A549 (cell line): Measurements from ENCODE around the gene ACKR2. TPM values are rescaled to one million over a fixed set of nuclear protein-coding genes. Genes with fewer than 3 reads are reported as not detected.
A peak's percentile ranks its signal among the peaks of the same experiment; 100 is the strongest.

ENCODE experiments used
- ATAC-seq, 2 experiments: fragments of 200-7000 bp in 1 of 2; fragments of >200 bp in 1 of 2; cut with Nextera tagmentation in 1 of 2; cut with Tn5 transposase in 1 of 2; 3 replicates each; pipeline versions ENCODE4 v1.8.0 to v1.9.1; 2018 to 2020; ENCODE audit warnings: mild to moderate bottlenecking in 1 of 2, moderate library complexity in 1 of 2
- CTCF ChIA-PET: fragments of 300-600 bp; sonication (Branson Sonifier 250); formaldehyde crosslinking; extraction: SDS; loops from one replicate; lab custom pipeline; 2021; ENCODE audit warnings: antibody characterized with exemption, inconsistent platforms; lab: Yijun Ruan, JAX
- POLR2A ChIA-PET: fragments of 350-600 bp; formaldehyde crosslinking; extraction: SDS; loops from one replicate; lab custom pipeline; 2021; ENCODE audit warnings: antibody characterized with exemption, inconsistent platforms; lab: Yijun Ruan, JAX
- DNase-seq, 2 experiments: peaks; one replicate each; pipeline versions ENCODE4 v3.0.0 to v3.0.0-alpha.2; 2011 to 2016; ENCODE audit warnings: low read depth in 1 of 2, low spot score in 1 of 2
- FAIRE-seq: peaks from 2 replicates; lab custom pipeline; 2011; peaks lifted over from hg19 to GRCh38; lab: Jason Lieb, UNC
- H3K27ac ChIP-seq, 2 experiments: fragments of >200 bp; sonication (Bioruptor Twin); formaldehyde crosslinking; 3 replicates each; pipeline ENCODE4 v1.5.1; 2016 to 2017
- H3K4me1 ChIP-seq: fragments of >200 bp; sonication (Bioruptor Twin); formaldehyde crosslinking; 3 replicates; pipeline ENCODE4 v1.6.1; 2016
- H3K4me2 ChIP-seq: fragments of >200 bp; sonication (Bioruptor Twin); formaldehyde crosslinking; 3 replicates; pipeline ENCODE4 v1.6.1; 2016
- H3K4me3 ChIP-seq: fragments of >200 bp; sonication (Bioruptor Twin); formaldehyde crosslinking; 3 replicates; pipeline ENCODE4 v1.5.1; 2016
- H3K9me3 ChIP-seq: fragments of >200 bp; sonication (Bioruptor Twin); formaldehyde crosslinking; 3 replicates; pipeline ENCODE4 v1.6.1; 2016
- ATOH8 ChIP-seq: fragments of 250-450 bp; sonication (Bioruptor Pico); IDR thresholded peaks from 2 replicates; pipeline ENCODE4 v1.5.0; 2020; ENCODE audit warnings: low read depth, mild to moderate bottlenecking, moderate library complexity
- CHD2 ChIP-seq: fragments of 150-350 bp; IDR thresholded peaks from 2 replicates; pipeline ENCODE4 v1.6.1; 2014; ENCODE audit warnings: low read length; ENCODE audit not compliant: partially characterized antibody
- CHD4 ChIP-seq: fragments of 200-600 bp; sonication (generic); IDR thresholded peaks from 2 replicates; pipeline ENCODE4 v1.6.1; 2016; ENCODE audit warnings: antibody characterized with exemption, mild to moderate bottlenecking, borderline replicate concordance
- EHMT2 ChIP-seq: fragments of 200-600 bp; sonication (generic); IDR thresholded peaks from 2 replicates; pipeline ENCODE4 v1.6.1; 2016; ENCODE audit warnings: antibody characterized with exemption, low read depth, mild to moderate bottlenecking, moderate library complexity
- ELK1 ChIP-seq: fragments of 150-350 bp; IDR thresholded peaks from 2 replicates; pipeline ENCODE4 v1.6.1; 2014; ENCODE audit warnings: low read depth, mild to moderate bottlenecking, low read length
- FOSB ChIP-seq: fragments of 250-450 bp; sonication (Bioruptor Pico); IDR thresholded peaks from 2 replicates; pipeline ENCODE4 v1.5.0; 2020; ENCODE audit warnings: mild to moderate bottlenecking, moderate library complexity
- FOXS1 ChIP-seq: fragments of 250-450 bp; sonication (Bioruptor Pico); IDR thresholded peaks from 2 replicates; pipeline ENCODE4 v1.5.0; 2020; ENCODE audit warnings: mild to moderate bottlenecking, moderate library complexity
- HDAC2 ChIP-seq: fragments of 200-600 bp; sonication (generic); IDR thresholded peaks from 2 replicates; pipeline ENCODE4 v1.6.1; 2016
- HOXB13 ChIP-seq: fragments of 250-450 bp; sonication (Bioruptor Pico); IDR thresholded peaks from 2 replicates; pipeline ENCODE4 v1.5.0; 2020; ENCODE audit warnings: low read depth, mild to moderate bottlenecking, moderate library complexity
- JUN ChIP-seq, 2 experiments: fragments of >200 bp; sonication (Bioruptor Twin); formaldehyde crosslinking; IDR thresholded peaks; 2 replicates in 1 of 2; 3 replicates in 1 of 2; pipeline ENCODE4 v1.6.1; 2016 to 2017
- JUNB ChIP-seq: fragments of >200 bp; sonication (Bioruptor Twin); formaldehyde crosslinking; IDR thresholded peaks from 2 replicates; pipeline ENCODE4 v1.6.1; 2016
- KDM5A ChIP-seq: fragments of 200-600 bp; sonication (generic); IDR thresholded peaks from 2 replicates; pipeline ENCODE4 v1.6.1; 2016; ENCODE audit warnings: antibody characterized with exemption, mild to moderate bottlenecking
- MAX ChIP-seq: IDR thresholded peaks from 2 replicates; pipeline ENCODE4 v1.6.1; 2012
- MAZ ChIP-seq: fragments of 150-350 bp; IDR thresholded peaks from 2 replicates; pipeline ENCODE4 v1.6.1; 2014; ENCODE audit warnings: antibody characterized with exemption, low read depth, low read length, borderline replicate concordance
- MYC ChIP-seq: IDR thresholded peaks from 2 replicates; pipeline ENCODE4 v1.6.1; 2012; ENCODE audit warnings: mild to moderate bottlenecking, inconsistent platforms, low read length, improper control_type of control experiment, borderline replicate concordance
- NR3C1 ChIP-seq: fragments of >200 bp; sonication (Bioruptor Twin); formaldehyde crosslinking; IDR thresholded peaks from 3 replicates; pipeline ENCODE4 v1.6.1; 2017
- PBX3 ChIP-seq: IDR thresholded peaks from 2 replicates; pipeline ENCODE4 v1.6.1; 2012
- PHF8 ChIP-seq: fragments of 200-600 bp; sonication (generic); IDR thresholded peaks from 2 replicates; pipeline ENCODE4 v1.6.1; 2016; ENCODE audit warnings: low read depth, mild to moderate bottlenecking, antibody characterized with exemption, moderate library complexity, borderline replicate concordance
- RAD21 ChIP-seq, 2 experiments: fragments of >200 bp in 1 of 2; sonication (Bioruptor Twin) in 1 of 2; formaldehyde crosslinking in 1 of 2; IDR thresholded peaks in 1 of 2; conservative IDR thresholded peaks in 1 of 2; 2 replicates in 1 of 2; 3 replicates in 1 of 2; pipeline ENCODE4 v1.6.1; 2012 to 2018; ENCODE audit warnings: inconsistent platforms in 1 of 2
- TFCP2L1 ChIP-seq: fragments of 250-450 bp; sonication (Bioruptor Pico); IDR thresholded peaks from 2 replicates; pipeline ENCODE4 v1.5.0; 2021; ENCODE audit warnings: mild to moderate bottlenecking
- TP53 ChIP-seq: fragments of 250-450 bp; sonication (Bioruptor Pico); IDR thresholded peaks from 2 replicates; pipeline ENCODE4 v1.5.0; 2021; ENCODE audit warnings: mild to moderate bottlenecking, moderate library complexity
- ZC3H11A ChIP-seq: fragments of 450-650 bp; IDR thresholded peaks from 2 replicates; pipeline ENCODE4 v1.6.1; 2014; ENCODE audit warnings: antibody characterized with exemption, mild to moderate bottlenecking
- ZNF302 ChIP-seq: fragments of 250-450 bp; sonication (Bioruptor Pico); IDR thresholded peaks from 2 replicates; pipeline ENCODE4 v1.9.0; 2021; ENCODE audit warnings: inconsistent platforms, mild to moderate bottlenecking, moderate library complexity
- ZSCAN20 ChIP-seq: fragments of 250-450 bp; sonication (Bioruptor Pico); IDR thresholded peaks from 2 replicates; pipeline ENCODE4 v1.8.0; 2022; ENCODE audit warnings: mild to moderate bottlenecking, moderate library complexity
- WGBS: methylation state at CpG from one replicate; pipeline ENCODE4 v1.1.6; 2017; ENCODE audit errors: missing lambda C conversion rate; 5-methylcytosine and 5-hydroxymethylcytosine counted together
- polyA plus RNA-seq, 4 experiments: library from polyadenylated mRNA; depleted of rRNA in 3 of 4; stranded (reverse); fragments of >200 nt; fragmentation: RNase III in 1 of 4; extraction: RNeasy Plus Mini Kit Qiagen cat#74134 plus additional on column Dnase treatment in 1 of 4; gene quantifications; 2 replicates in 3 of 4; 3 replicates in 1 of 4; pipeline ENCODE4 v1.2.3, GENCODE V29; 2011 to 2017
- TF ChIP-seq, protein P1 (sequence below): fragments of >200 bp; sonication (Bioruptor Twin); formaldehyde crosslinking; IDR thresholded peaks from 3 replicates; pipeline ENCODE4 v1.6.1; 2016
- TF ChIP-seq, protein P2 (sequence below): fragments of >200 bp; sonication (Bioruptor Twin); formaldehyde crosslinking; IDR thresholded peaks from 3 replicates; pipeline ENCODE4 v1.5.1; 2016

The ACKR2 gene
- polyA plus RNA-seq, 2 of the 4 experiments (the other 2 are of a cell fraction), result 0.06 TPM; not detected in 1

GRCh38 chr3:42801784-42802183 is 7.5 kb upstream of the ACKR2 start:
- ChIA-PET CTCF (no interaction called here), POLR2A (no interaction called here)
- FAIRE-seq, result no peak
- TF ChIP-seq ZSCAN20 (CRISPR knock-in tag) (no peak), ZNF302 (CRISPR knock-in tag) (no peak), PBX3 (no peak), ZC3H11A (no peak), EHMT2 (no peak), FOXS1 (no peak), KDM5A (no peak), ATOH8 (CRISPR knock-in tag) (no peak), MAX (no peak)
- no peak for DNase-seq
- Histone ChIP-seq H3K27ac (no peak overlapping the region), H3K4me2 (no peak overlapping the region), H3K4me1 (peaks cover 12% of the 10 kb centered on the region), H3K9me3 (no peaks in the 10 kb centered on the region), H3K4me3 (no peak overlapping the region)
- WGBS, result 79% methylated on average over 4 of the region's 4 CpGs
- ATAC-seq, result no peak

DNA sequence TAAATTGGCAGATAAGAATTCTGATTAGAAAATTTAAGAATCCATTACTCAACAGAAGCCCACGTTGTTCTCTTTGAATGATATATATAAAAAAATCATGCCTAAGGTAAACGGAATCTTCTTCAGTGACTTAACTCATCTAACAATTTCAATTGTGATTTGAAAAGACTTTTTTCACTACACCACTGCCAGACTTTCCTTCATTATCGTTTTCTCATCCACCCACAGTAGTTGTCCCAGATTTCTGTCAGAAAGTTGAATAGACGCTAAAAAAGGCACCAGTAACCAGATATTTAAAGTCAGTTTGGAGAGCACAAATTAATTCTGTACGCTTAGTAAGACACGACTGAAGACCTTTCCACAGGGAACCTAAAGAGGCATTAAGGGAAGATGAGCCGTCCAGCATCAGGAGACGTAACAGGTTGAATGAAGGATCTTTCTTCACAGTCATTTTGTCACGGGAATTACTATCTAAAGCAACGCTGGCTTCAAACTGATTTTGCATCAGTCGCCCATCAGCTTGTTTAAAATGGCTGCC is 6.3 kb upstream of the ACKR2 start:
- peaks cover 12% of the 10 kb centered on the region for H3K4me1 ChIP-seq
- 82% methylated on average over 11 of the region's 11 CpGs for WGBS
- no peak for DNase-seq
- peak overlapping the region; percentile 75 to 97; a peak in 3 of 6 replicates for H3K27ac ChIP-seq
- ChIA-PET CTCF (interaction anchor here (1.3 kb wide), 1 partner anchor 8 kb away, joined by 3 read pairs; no protein-coding TSS in a partner anchor), POLR2A (no interaction called here)
- peak overlapping the region; percentile 88 for H3K4me2 ChIP-seq
- TF ChIP-seq, protein P1, sequence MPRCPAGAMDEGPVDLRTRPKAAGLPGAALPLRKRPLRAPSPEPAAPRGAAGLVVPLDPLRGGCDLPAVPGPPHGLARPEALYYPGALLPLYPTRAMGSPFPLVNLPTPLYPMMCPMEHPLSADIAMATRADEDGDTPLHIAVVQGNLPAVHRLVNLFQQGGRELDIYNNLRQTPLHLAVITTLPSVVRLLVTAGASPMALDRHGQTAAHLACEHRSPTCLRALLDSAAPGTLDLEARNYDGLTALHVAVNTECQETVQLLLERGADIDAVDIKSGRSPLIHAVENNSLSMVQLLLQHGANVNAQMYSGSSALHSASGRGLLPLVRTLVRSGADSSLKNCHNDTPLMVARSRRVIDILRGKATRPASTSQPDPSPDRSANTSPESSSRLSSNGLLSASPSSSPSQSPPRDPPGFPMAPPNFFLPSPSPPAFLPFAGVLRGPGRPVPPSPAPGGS, result no peak
- no peak for TF ChIP-seq JUN (IDR thresholded peaks at IDR 0.05)
- TF ChIP-seq PHF8, result no peak
- no peak for TF ChIP-seq TP53 (CRISPR knock-in tag)
- TF ChIP-seq HOXB13 (CRISPR knock-in tag), result no peak
- TF ChIP-seq FOSB (CRISPR knock-in tag), result no peak
- no peak for TF ChIP-seq CHD2
- no peak for ATAC-seq
- H3K4me3 ChIP-seq, result peak overlapping the region; percentile 62
- no peak for FAIRE-seq
- H3K9me3 ChIP-seq, result no peaks in the 10 kb centered on the region

- ChIA-PET CTCF (interaction anchor here (1.0 to 2.0 kb wide), 4 partner anchors 9 to 78 kb away, joined by 3 to 7 read pairs (median 4); no protein-coding TSS in a partner anchor), POLR2A (interaction anchor here (0.6 to 1.7 kb wide), 2 partner anchors 24 to 36 kb away, joined by 4 to 6 read pairs; no protein-coding TSS in a partner anchor)
- Histone ChIP-seq H3K9me3 (no peaks in the 10 kb centered on the region), H3K4me1 (peaks cover 12% of the 10 kb centered on the region), H3K4me3 (peak overlapping the region; percentile 62), H3K27ac (peak overlapping the region; percentile 75 to 97), H3K4me2 (peak overlapping the region; percentile 88)
- 2% methylated on average over 33 of the region's 33 CpGs for whole genome bisulfite sequencing
- ATAC-seq (peak; percentile 59 to 76), FAIRE-seq (no peak), DNase-seq (peak; percentile 18 to 23)
- no peak for TF ChIP-seq ELK1
- no peak for TF ChIP-seq MAZ
- no peak for TF ChIP-seq JUNB
- TF ChIP-seq TP53 (CRISPR knock-in tag), result no peak
- no peak for TF ChIP-seq NR3C1
- no peak for TF ChIP-seq CHD4
- no peak for TF ChIP-seq TFCP2L1 (CRISPR knock-in tag)
- TF ChIP-seq, protein P2, sequence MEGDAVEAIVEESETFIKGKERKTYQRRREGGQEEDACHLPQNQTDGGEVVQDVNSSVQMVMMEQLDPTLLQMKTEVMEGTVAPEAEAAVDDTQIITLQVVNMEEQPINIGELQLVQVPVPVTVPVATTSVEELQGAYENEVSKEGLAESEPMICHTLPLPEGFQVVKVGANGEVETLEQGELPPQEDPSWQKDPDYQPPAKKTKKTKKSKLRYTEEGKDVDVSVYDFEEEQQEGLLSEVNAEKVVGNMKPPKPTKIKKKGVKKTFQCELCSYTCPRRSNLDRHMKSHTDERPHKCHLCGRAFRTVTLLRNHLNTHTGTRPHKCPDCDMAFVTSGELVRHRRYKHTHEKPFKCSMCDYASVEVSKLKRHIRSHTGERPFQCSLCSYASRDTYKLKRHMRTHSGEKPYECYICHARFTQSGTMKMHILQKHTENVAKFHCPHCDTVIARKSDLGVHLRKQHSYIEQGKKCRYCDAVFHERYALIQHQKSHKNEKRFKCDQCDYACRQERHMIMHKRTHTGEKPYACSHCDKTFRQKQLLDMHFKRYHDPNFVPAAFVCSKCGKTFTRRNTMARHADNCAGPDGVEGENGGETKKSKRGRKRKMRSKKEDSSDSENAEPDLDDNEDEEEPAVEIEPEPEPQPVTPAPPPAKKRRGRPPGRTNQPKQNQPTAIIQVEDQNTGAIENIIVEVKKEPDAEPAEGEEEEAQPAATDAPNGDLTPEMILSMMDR, result no peak
- TF ChIP-seq MYC, result no peak
- TF ChIP-seq ZNF302 (CRISPR knock-in tag), result no peak
- TF ChIP-seq HDAC2, result no peak
- no peak for TF ChIP-seq ATOH8 (CRISPR knock-in tag)
- no peak for TF ChIP-seq RAD21 (conservative IDR thresholded peaks at IDR 0.05 in 1 of 2, IDR thresholded peaks at IDR 0.05 in 1 of 2)
These were observed 5.7 kb upstream of the ACKR2 start for GRCh38 chr3:42803414-42804105.
